OCI-M2 (cell line): ENCODE results near the gene CEP131.

Experiments
- DNase-seq: peaks from one replicate; lab custom pipeline; 2025; ENCODE audit not compliant: unreplicated experiment; lab: John Stamatoyannopoulos, UW

Gene CEP131

GRCh38 chr17:81239714-81240555, 17.2 kb upstream of the CEP131 start:
- DNase-seq = no peak

DNA sequence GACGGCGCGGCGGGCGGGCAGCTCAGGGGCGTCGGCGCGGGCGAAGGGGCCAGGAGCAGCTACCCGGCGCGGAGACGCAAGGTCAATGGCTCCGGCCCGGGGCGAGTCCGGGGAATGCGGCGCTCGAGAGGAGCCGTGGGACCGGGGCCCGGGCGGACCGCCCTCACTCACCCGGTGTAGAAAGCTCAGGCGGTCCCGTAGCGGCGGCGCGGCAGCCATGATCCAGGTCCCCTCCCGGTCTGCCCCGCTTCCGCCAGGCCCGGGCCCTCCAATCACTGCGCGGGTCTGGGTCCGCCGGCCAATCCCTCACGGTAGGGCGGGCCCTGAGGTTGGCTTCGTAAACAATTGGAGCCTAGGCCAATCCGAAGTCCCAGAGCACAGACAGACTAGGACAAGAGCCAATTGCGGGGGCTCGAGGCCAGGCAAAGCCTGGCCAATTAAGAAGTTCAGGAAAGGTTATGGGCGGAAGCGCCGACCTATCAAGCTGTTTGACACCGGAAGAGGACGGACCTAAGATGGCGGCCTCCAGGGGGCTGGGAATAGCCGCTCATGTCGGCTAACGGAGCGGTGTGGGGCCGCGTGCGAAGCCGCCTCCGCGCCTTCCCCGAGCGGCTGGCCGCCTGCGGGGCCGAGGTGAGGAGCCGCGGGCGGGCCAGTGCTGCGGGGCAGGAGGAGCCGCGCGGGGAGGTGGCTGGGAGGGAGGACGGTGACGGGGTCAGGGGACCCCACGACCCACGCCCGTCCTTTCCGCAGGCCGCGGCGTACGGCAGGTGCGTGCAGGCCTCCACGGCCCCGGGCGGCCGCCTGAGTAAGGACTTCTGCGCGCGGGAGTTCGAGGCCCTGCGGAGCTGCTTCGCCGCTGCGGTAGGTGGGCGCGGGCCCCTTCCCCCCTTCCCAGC, 16.3 kb upstream of the CEP131 start, which contains the start of the genes NDUFAF8 and TEPSIN:
Gene NDUFAF8, plus strand, starts transcription at position 504 of the 899 bp plus-strand sequence. Its CDS starts 46 bp downstream, at position 550.
Gene TEPSIN, minus strand, starts transcription at position 241 of the 899 bp plus-strand sequence. Its CDS starts 22 bp downstream, at position 219.
- peak; percentile 54 for DNase-seq

DNA sequence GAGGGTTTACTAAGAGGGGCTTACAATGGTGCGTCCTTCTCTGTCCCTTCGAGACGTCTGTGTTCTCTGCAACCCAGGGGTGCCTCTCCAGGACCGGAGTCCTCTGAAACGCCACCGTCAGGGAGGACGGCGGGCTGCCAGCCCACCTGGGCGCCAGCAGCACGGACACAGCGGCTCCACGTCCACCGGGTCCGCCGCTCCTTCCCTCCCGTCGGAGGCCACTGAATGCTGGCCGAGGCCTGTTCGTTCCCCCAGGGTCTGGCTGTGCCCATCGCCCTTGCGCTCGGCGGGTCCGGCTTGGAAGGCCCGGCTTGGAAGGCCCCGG, 15.7 kb upstream of the CEP131 start:
- no peak for DNase-seq

DNA sequence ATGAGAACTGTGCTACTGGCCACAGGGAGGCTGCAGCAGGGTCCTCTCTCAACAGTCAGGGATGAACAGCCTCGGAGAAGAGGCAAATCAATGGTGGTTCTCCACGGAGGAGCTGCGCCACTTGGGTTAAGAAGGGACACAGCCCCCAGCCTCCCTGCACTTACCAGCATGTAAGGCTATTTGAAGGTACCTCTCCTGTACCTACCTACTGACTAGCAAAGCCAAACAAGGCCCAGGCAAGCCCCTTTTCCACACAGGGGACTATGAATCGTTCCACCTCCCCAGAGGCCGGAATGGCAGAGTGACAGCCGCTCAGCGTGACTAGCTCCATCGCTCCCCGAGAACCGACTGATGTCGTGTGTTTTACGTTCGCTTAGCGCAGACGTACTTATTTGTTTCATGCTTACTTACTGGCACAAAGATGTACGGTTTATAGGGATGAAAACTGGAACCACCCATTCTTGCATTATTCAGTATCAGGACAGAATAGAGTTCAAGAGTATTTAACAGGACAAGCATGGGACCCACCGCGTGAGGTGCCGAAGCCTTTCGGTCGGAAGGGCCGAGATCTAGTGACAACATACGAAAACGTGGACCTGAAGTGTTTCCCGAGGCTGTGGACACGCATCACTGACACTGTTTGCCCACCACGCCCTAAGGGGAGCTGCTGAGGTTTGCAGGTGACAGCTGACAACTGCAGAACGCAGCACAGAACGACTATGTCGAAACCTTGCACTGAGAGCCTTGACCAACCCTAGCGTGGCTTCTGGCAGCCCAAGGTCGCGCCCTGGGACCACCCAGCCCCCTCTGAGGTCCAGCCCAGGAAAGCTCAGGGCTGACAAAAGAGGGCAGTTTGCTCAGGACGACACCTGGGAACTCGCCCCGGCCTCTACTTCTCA, 15.1 kb upstream of the CEP131 start:
- no peak for DNase-seq

- no peak for DNase-seq
These were observed 14.0 kb upstream of the CEP131 start for GRCh38 chr17:81236784-81237183.

GRCh38 chr17:81235822-81236740, 13.3 kb upstream of the CEP131 start:
- DNase-seq = no peak

GRCh38 chr17:81234940-81235821, 12.4 kb upstream of the CEP131 start:
- DNase-seq = peak; percentile 29

- DNase-seq = no peak
These were observed 11.7 kb upstream of the CEP131 start for GRCh38 chr17:81234506-81234855.

- no peak for DNase-seq
These were observed 11.2 kb upstream of the CEP131 start for GRCh38 chr17:81233811-81234505.

- no peak for DNase-seq
These were observed 10.6 kb upstream of the CEP131 start for GRCh38 chr17:81233316-81233715.

GRCh38 chr17:81232616-81233241, 10.0 kb upstream of the CEP131 start:
- DNase-seq = no peak

GRCh38 chr17:81231766-81232581, 9.2 kb upstream of the CEP131 start:
- no peak for DNase-seq

- no peak for DNase-seq
These were observed 8.4 kb upstream of the CEP131 start for GRCh38 chr17:81231121-81231645.

DNA sequence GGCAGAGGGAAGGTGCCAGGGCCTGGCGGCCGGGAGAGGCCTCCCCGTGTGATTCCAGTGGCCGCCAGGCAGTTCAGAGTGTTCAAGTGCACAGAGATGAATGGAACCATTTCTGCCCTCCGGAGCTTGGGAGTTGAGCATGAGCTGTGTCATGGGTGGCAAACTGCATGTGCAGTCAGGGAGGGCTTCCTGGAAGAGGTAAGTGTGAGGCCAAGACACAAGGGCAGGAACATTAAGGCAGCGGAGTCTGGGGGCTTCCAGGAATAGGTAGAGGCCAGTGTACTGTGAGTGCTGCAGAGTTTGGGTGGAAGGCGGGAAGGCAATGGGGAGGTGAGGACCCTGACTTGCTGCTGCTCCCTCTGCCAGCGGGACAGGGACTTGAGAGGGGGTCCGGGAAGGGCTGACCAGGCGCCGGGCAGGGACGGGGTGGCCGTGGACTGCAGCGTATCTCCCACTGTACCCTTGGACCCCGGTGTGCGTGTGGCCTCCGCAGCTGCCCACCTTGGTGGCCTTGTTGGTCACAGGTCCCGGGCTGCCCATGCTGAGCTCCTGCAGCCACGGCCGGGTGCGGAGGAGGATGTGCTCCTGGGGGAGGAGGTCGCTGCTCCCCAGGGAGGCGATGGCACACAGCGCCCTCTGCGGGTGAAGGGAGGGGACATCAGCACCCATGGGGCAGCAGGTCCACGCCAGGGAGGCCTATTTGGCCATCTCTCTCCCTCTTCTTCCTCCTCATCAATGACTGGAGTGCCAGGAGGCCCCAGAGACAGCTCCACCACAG, 7.5 kb upstream of the CEP131 start:
- no peak for DNase-seq

GRCh38 chr17:81229666-81229920, 6.8 kb upstream of the CEP131 start:
- no peak for DNase-seq
